Measurements from ENCODE around the gene C1QTNF12. TPM values are rescaled to one million over a fixed set of nuclear protein-coding genes. Genes with fewer than 3 reads are reported as not detected.

C1QTNF12 gene
- total RNA-seq, 2 experiments from 2014 or later = 1.2 to 1.4 TPM

GRCh38 chr1:1274931-1275431, 28.5 kb upstream of the C1QTNF12 start:
- DNase-seq = no peak
- ChIA-PET POLR2A (no interaction called here), CTCF (interaction anchor here (1.7 kb wide), 1 partner anchor 7 kb away, joined by 4 read pairs; no protein-coding TSS in a partner anchor)
- H3K27me3 Mint-ChIP-seq = no peaks in the 10 kb centered on the region
- peak overlapping the region; percentile 69 for H3K4me3 Mint-ChIP-seq
- H3K36me3 Mint-ChIP-seq (ENCODE audit: low read depth) = peaks cover 26% of the 10 kb centered on the region
- H3K27ac Mint-ChIP-seq = no peak overlapping the region
- H3K9me3 Mint-ChIP-seq = no peaks in the 10 kb centered on the region
- peaks cover 35% of the 10 kb centered on the region for H3K4me1 Mint-ChIP-seq

- H3K4me1 Mint-ChIP-seq = peaks cover 39% of the 10 kb centered on the region
- ChIA-PET POLR2A (no interaction called here), CTCF (interaction anchor here (0.6 to 1.7 kb wide), 4 partner anchors 8 to 587 kb away, joined by 3 to 4 read pairs (median 4); no protein-coding TSS in a partner anchor)
- H3K27me3 Mint-ChIP-seq = no peaks in the 10 kb centered on the region
- H3K9me3 Mint-ChIP-seq = no peaks in the 10 kb centered on the region
- DNase-seq = no peak
- H3K4me3 Mint-ChIP-seq = peak overlapping the region; percentile 69
- peak overlapping the region; percentile 57 for H3K27ac Mint-ChIP-seq
- peaks cover 29% of the 10 kb centered on the region for H3K36me3 Mint-ChIP-seq (ENCODE audit: low read depth)
Measured at GRCh38 chr1:1274299-1274930, 27.9 kb upstream of the C1QTNF12 start.

- POLR2A ChIA-PET = no interaction called here
- Mint-ChIP-seq H3K9me3 (no peaks in the 10 kb centered on the region), H3K4me1 (peaks cover 39% of the 10 kb centered on the region), H3K4me3 (peak within 1 kb of the TSS; percentile 88), H3K27ac (peak within 1 kb of the TSS; percentile 86), H3K36me3 (ENCODE audit: low read depth) (peaks cover 31% of the 10 kb centered on the region), H3K27me3 (no peaks in the 10 kb centered on the region)
- peak; percentile 94 for DNase-seq
- CTCF ChIA-PET = interaction anchor here (0.6 to 1.7 kb wide), 5 partner anchors 9 to 587 kb away, joined by 3 to 4 read pairs (median 4); no protein-coding TSS in a partner anchor
Measured at GRCh38 chr1:1273512-1274298, 27.2 kb upstream of the C1QTNF12 start, which contains the start of gene UBE2J2. TSS of gene UBE2J2 (minus strand) at chr1:1273854. CDS start at chr1:1267992, 5,862 bp downstream.

- H3K4me1 Mint-ChIP-seq = peaks cover 39% of the 10 kb centered on the region
- peak overlapping the region; percentile 86 for H3K27ac Mint-ChIP-seq
- no peaks in the 10 kb centered on the region for H3K9me3 Mint-ChIP-seq
- peaks cover 32% of the 10 kb centered on the region for H3K36me3 Mint-ChIP-seq (ENCODE audit: low read depth)
- no peak for DNase-seq
- ChIA-PET CTCF (interaction anchor here (1.0 to 1.7 kb wide), 4 partner anchors 9 to 152 kb away, joined by 3 to 4 read pairs (median 4); no protein-coding TSS in a partner anchor), POLR2A (no interaction called here)
- peak overlapping the region; percentile 88 for H3K4me3 Mint-ChIP-seq
- no peaks in the 10 kb centered on the region for H3K27me3 Mint-ChIP-seq
Measured at GRCh38 chr1:1273209-1273511, 26.6 kb upstream of the C1QTNF12 start.

- H3K27ac Mint-ChIP-seq = peak overlapping the region; percentile 86
- peak overlapping the region; percentile 88 for H3K4me3 Mint-ChIP-seq
- H3K9me3 Mint-ChIP-seq = no peaks in the 10 kb centered on the region
- ChIA-PET CTCF (interaction anchor here (0.6 to 1.3 kb wide), 3 partner anchors 19 to 192 kb away, joined by 3 read pairs; no protein-coding TSS in a partner anchor), POLR2A (no interaction called here)
- H3K36me3 Mint-ChIP-seq (ENCODE audit: low read depth) = peaks cover 35% of the 10 kb centered on the region
- H3K4me1 Mint-ChIP-seq = peaks cover 39% of the 10 kb centered on the region
- peak; percentile 21 for DNase-seq
- no peaks in the 10 kb centered on the region for H3K27me3 Mint-ChIP-seq
Measured at GRCh38 chr1:1272341-1273208, 26.1 kb upstream of the C1QTNF12 start.

GRCh38 chr1:1270813-1271212, 24.3 kb upstream of the C1QTNF12 start:
- DNase-seq = no peak
- CTCF ChIA-PET = interaction anchor here (0.6 to 1.8 kb wide), 3 partner anchors 13 to 308 kb away, joined by 3 to 6 read pairs (median 6); no protein-coding TSS in a partner anchor
- POLR2A ChIA-PET = no interaction called here
- Mint-ChIP-seq H3K9me3 (no peaks in the 10 kb centered on the region), H3K4me3 (peak overlapping the region; percentile 88), H3K4me1 (peaks cover 38% of the 10 kb centered on the region), H3K27me3 (no peaks in the 10 kb centered on the region), H3K36me3 (ENCODE audit: low read depth) (peaks cover 41% of the 10 kb centered on the region), H3K27ac (peak overlapping the region; percentile 68)

GRCh38 chr1:1268284-1268682, 21.8 kb upstream of the C1QTNF12 start:
- H3K27ac Mint-ChIP-seq = no peak overlapping the region
- POLR2A ChIA-PET = no interaction called here

GRCh38 chr1:1267488-1268283, 21.2 kb upstream of the C1QTNF12 start:
- no peaks in the 10 kb centered on the region for H3K27me3 Mint-ChIP-seq
- CTCF ChIA-PET = no interaction called here
- POLR2A ChIA-PET = no interaction called here
- H3K4me1 Mint-ChIP-seq = peaks cover 30% of the 10 kb centered on the region
- H3K4me3 Mint-ChIP-seq = no peak overlapping the region
- no peaks in the 10 kb centered on the region for H3K9me3 Mint-ChIP-seq
- no peak overlapping the region for H3K27ac Mint-ChIP-seq
- H3K36me3 Mint-ChIP-seq (ENCODE audit: low read depth) = peaks cover 39% of the 10 kb centered on the region
- DNase-seq = no peak

More at GRCh38 chr1:1268284-1268682, 21.8 kb upstream of the C1QTNF12 start:
- H3K27me3 Mint-ChIP-seq = no peaks in the 10 kb centered on the region
- CTCF ChIA-PET = no interaction called here
- H3K36me3 Mint-ChIP-seq (ENCODE audit: low read depth) = peaks cover 41% of the 10 kb centered on the region
- no peaks in the 10 kb centered on the region for H3K9me3 Mint-ChIP-seq
- H3K4me1 Mint-ChIP-seq = peaks cover 32% of the 10 kb centered on the region
- no peak overlapping the region for H3K4me3 Mint-ChIP-seq
- no peak for DNase-seq

GRCh38 chr1:1264868-1265272, 18.3 kb upstream of the C1QTNF12 start:
- no peak overlapping the region for H3K27ac Mint-ChIP-seq
- H3K9me3 Mint-ChIP-seq = no peaks in the 10 kb centered on the region
- H3K4me3 Mint-ChIP-seq = no peak overlapping the region
- H3K27me3 Mint-ChIP-seq = no peaks in the 10 kb centered on the region
- no peak for DNase-seq
- ChIA-PET CTCF (interaction anchor here (1.3 kb wide), 1 partner anchor 143 kb away, joined by 3 read pairs; no protein-coding TSS in a partner anchor), POLR2A (no interaction called here)
- H3K4me1 Mint-ChIP-seq = peaks cover 13% of the 10 kb centered on the region
- H3K36me3 Mint-ChIP-seq (ENCODE audit: low read depth) = peaks cover 34% of the 10 kb centered on the region

GRCh38 chr1:1264026-1264425, 17.5 kb upstream of the C1QTNF12 start:
- H3K4me3 Mint-ChIP-seq = no peak overlapping the region
- H3K4me1 Mint-ChIP-seq = peaks cover 10% of the 10 kb centered on the region
- no peak for DNase-seq
- H3K9me3 Mint-ChIP-seq = no peaks in the 10 kb centered on the region
- H3K27ac Mint-ChIP-seq = no peak overlapping the region
- H3K27me3 Mint-ChIP-seq = no peaks in the 10 kb centered on the region
- POLR2A ChIA-PET = no interaction called here
- CTCF ChIA-PET = interaction anchor here (0.6 to 1.8 kb wide), 4 partner anchors 13 to 142 kb away, joined by 3 to 6 read pairs (median 4); no protein-coding TSS in a partner anchor
- peaks cover 37% of the 10 kb centered on the region for H3K36me3 Mint-ChIP-seq (ENCODE audit: low read depth)

GRCh38 chr1:1262758-1263157, 16.2 kb upstream of the C1QTNF12 start:
- peaks cover 13% of the 10 kb centered on the region for H3K4me1 Mint-ChIP-seq
- peak overlapping the region; percentile 46 for H3K27ac Mint-ChIP-seq
- no peaks in the 10 kb centered on the region for H3K27me3 Mint-ChIP-seq
- H3K36me3 Mint-ChIP-seq (ENCODE audit: low read depth) = peaks cover 33% of the 10 kb centered on the region
- no peak for DNase-seq
- H3K4me3 Mint-ChIP-seq = no peak overlapping the region
- H3K9me3 Mint-ChIP-seq = no peaks in the 10 kb centered on the region
- CTCF ChIA-PET = interaction anchor here (1.8 kb wide), 1 partner anchor 11 kb away, joined by 5 read pairs; no protein-coding TSS in a partner anchor
- POLR2A ChIA-PET = no interaction called here
